ENCODE measurements around the gene CYB561D1.

Gene CYB561D1

GRCh38 chr1:109491372-109491771 lies 2.5 kb upstream of the CYB561D1 start:
- H3K36me3 ChIP-seq (ENCODE audit: control insufficient read depth, insufficient read depth, low read length, severe bottlenecking), result peaks cover 64% of the 10 kb centered on the region
- peaks cover 20% of the 10 kb centered on the region for H3K4me1 ChIP-seq (ENCODE audit: control insufficient read depth, insufficient read depth, low read length)
- no peak for DNase-seq (ENCODE audit: low read depth)
- H3K9ac ChIP-seq (ENCODE audit: low read length), result no peak overlapping the region
- H3K27me3 ChIP-seq (replicated peaks; ENCODE audit: control insufficient read depth, insufficient read depth, low read length), result no peaks in the 10 kb centered on the region
- H3K4me3 ChIP-seq (ENCODE audit: low read length), result no peak overlapping the region
- no peaks in the 10 kb centered on the region for H3K9me3 ChIP-seq (ENCODE audit: control insufficient read depth, low read length)

DNA sequence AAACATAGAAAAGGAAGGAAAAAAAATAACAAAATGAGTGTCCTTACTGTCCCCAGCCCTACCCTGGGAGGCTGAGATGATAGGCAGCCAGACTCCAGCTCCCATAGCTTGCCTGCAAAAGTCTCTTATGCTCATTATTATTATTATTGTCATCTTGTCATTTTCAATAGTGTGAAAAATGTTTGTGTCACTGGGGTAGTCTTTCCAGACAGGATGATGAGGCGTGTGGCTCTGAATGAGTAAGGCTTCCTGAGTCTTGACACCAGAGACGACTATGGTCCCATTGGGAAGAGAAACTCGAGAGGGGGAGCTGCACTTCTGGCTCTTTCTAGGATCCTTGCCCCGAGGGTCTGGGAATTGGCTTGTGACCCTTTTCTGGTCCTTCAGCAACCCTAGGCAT lies 1.1 kb upstream of the CYB561D1 start:
- H3K36me3 ChIP-seq (ENCODE audit: control insufficient read depth, insufficient read depth, low read length, severe bottlenecking), result peaks cover 66% of the 10 kb centered on the region
- H3K9ac ChIP-seq (ENCODE audit: low read length), result no peak overlapping the region
- no peaks in the 10 kb centered on the region for H3K27me3 ChIP-seq (replicated peaks; ENCODE audit: control insufficient read depth, insufficient read depth, low read length)
- peaks cover 20% of the 10 kb centered on the region for H3K4me1 ChIP-seq (ENCODE audit: control insufficient read depth, insufficient read depth, low read length)
- no peak for DNase-seq (ENCODE audit: low read depth)
- no peak overlapping the region for H3K4me3 ChIP-seq (ENCODE audit: low read length)
- H3K9me3 ChIP-seq (ENCODE audit: control insufficient read depth, low read length), result no peaks in the 10 kb centered on the region

- no peaks in the 10 kb centered on the region for H3K9me3 ChIP-seq (ENCODE audit: control insufficient read depth, low read length)
- H3K27me3 ChIP-seq (replicated peaks; ENCODE audit: control insufficient read depth, insufficient read depth, low read length), result no peaks in the 10 kb centered on the region
- peaks cover 20% of the 10 kb centered on the region for H3K4me1 ChIP-seq (ENCODE audit: control insufficient read depth, insufficient read depth, low read length)
- DNase-seq (ENCODE audit: low read depth), result no peak
- peak overlapping the region; percentile 96 for H3K4me3 ChIP-seq (ENCODE audit: low read length)
- H3K36me3 ChIP-seq (ENCODE audit: control insufficient read depth, insufficient read depth, low read length, severe bottlenecking), result peaks cover 64% of the 10 kb centered on the region
- H3K9ac ChIP-seq (ENCODE audit: low read length), result peak overlapping the region; percentile 86
Measured at GRCh38 chr1:109493227-109493626, 667 bp upstream of the CYB561D1 start.

DNA sequence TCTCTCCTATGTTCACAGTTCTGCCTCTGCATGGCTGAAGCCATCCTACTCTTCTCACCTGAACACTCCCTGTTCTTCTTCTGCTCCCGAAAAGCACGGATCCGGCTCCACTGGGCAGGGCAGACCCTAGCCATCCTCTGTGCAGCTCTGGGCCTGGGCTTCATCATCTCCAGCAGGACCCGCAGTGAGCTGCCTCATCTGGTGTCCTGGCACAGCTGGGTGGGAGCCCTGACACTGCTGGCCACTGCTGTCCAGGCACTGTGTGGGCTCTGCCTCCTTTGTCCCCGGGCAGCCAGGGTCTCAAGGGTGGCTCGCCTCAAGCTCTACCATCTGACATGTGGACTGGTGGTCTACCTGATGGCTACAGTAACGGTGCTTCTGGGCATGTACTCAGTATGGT lies 1.8 kb downstream of the CYB561D1 start:
- Histone ChIP-seq H3K9ac (ENCODE audit: low read length) (no peak overlapping the region), H3K4me1 (ENCODE audit: control insufficient read depth, insufficient read depth, low read length) (peaks cover 24% of the 10 kb centered on the region), H3K36me3 (ENCODE audit: control insufficient read depth, insufficient read depth, low read length, severe bottlenecking) (peaks cover 46% of the 10 kb centered on the region), H3K9me3 (ENCODE audit: control insufficient read depth, low read length) (no peaks in the 10 kb centered on the region), H3K4me3 (ENCODE audit: low read length) (no peak overlapping the region), H3K27me3 (replicated peaks; ENCODE audit: control insufficient read depth, insufficient read depth, low read length) (no peaks in the 10 kb centered on the region)
- DNase-seq (ENCODE audit: low read depth), result no peak

DNA sequence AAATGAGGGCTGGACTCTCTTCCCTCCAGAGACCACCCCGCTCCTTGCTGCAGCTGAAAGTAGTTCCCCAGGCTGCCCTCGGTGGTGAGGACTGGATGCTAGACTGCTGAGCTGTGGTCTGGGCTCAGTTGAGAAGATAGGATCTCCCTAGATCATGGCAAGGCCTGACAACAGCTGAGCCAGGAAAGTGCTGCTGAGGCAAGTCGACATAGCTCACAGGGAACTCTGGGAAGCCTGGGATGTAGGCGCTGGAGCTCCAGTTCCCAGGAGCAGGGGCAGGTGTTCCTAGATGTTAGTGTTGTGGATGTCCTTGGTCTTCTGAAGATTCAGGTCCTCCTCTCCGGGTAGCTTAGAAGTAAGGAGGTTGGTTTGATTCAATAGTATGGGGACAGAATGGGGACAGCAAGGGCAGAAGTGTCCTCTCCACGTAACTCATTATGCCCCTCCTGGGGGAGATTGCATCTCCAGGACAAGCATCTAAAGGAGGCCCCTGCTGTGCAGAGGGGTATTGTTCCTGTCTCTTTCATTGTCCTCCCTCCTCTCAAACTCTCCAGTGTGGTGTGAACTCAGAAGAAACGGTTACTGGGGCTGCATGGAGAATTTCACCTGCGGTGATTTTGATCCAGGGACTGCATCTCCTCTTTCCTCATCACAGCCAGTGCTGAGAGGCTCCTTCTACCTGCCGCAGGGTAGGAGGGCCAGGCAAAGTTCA lies 3.7 kb downstream of the CYB561D1 start:
- Histone ChIP-seq H3K4me3 (ENCODE audit: low read length) (no peak overlapping the region), H3K27me3 (replicated peaks; ENCODE audit: control insufficient read depth, insufficient read depth, low read length) (no peaks in the 10 kb centered on the region), H3K9me3 (ENCODE audit: control insufficient read depth, low read length) (no peaks in the 10 kb centered on the region), H3K9ac (ENCODE audit: low read length) (peak overlapping the region; percentile 21), H3K36me3 (ENCODE audit: control insufficient read depth, insufficient read depth, low read length, severe bottlenecking) (peaks cover 32% of the 10 kb centered on the region), H3K4me1 (ENCODE audit: control insufficient read depth, insufficient read depth, low read length) (peaks cover 24% of the 10 kb centered on the region)
- no peak for DNase-seq (ENCODE audit: low read depth)

DNA sequence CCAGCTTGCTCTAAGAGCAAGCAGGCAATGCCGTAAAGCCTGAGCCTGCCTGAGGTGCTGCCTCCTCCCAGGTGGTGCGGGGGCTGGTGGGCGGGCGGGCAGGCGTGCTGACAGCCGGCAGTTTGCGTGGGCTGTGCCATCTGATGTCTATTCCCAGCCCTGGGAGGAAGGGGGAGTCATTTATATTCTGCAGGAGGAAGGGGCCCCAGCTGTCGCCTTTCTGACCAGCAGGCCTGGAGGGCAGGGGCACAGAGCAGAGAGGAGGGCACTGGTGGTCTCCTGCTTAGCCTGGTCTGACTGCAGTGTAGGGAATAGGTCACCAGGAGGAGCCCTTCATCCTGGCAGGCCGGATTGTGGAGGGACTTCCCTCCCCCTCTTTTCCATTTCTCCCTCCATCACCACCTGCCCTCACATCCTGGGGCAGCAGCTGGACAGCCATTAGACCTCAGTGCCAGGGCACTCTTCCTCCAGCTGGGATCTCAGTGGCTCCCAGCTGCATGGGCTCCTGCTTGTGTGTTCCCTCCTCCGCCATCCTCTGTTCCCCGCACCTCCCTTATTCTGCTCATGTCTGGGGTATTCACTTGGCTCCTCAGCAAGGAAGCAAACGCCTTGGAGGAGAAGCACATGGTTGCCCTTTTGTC lies 4.4 kb downstream of the CYB561D1 start:
- H3K9me3 ChIP-seq (ENCODE audit: control insufficient read depth, low read length), result no peaks in the 10 kb centered on the region
- peak; percentile 48 for DNase-seq (ENCODE audit: low read depth)
- peaks cover 32% of the 10 kb centered on the region for H3K36me3 ChIP-seq (ENCODE audit: control insufficient read depth, insufficient read depth, low read length, severe bottlenecking)
- H3K4me3 ChIP-seq (ENCODE audit: low read length), result no peak overlapping the region
- H3K9ac ChIP-seq (ENCODE audit: low read length), result no peak overlapping the region
- H3K4me1 ChIP-seq (ENCODE audit: control insufficient read depth, insufficient read depth, low read length), result peaks cover 19% of the 10 kb centered on the region
- H3K27me3 ChIP-seq (replicated peaks; ENCODE audit: control insufficient read depth, insufficient read depth, low read length), result no peaks in the 10 kb centered on the region

GRCh38 chr1:109499081-109499480 lies 5.2 kb downstream of the CYB561D1 start:
- DNase-seq (ENCODE audit: low read depth), result no peak
- no peaks in the 10 kb centered on the region for H3K27me3 ChIP-seq (replicated peaks; ENCODE audit: control insufficient read depth, insufficient read depth, low read length)
- no peaks in the 10 kb centered on the region for H3K9me3 ChIP-seq (ENCODE audit: control insufficient read depth, low read length)
- H3K4me3 ChIP-seq (ENCODE audit: low read length), result no peak overlapping the region
- H3K36me3 ChIP-seq (ENCODE audit: control insufficient read depth, insufficient read depth, low read length, severe bottlenecking), result peaks cover 32% of the 10 kb centered on the region
- peak overlapping the region; percentile 29 for H3K9ac ChIP-seq (ENCODE audit: low read length)
- H3K4me1 ChIP-seq (ENCODE audit: control insufficient read depth, insufficient read depth, low read length), result peaks cover 14% of the 10 kb centered on the region

DNA sequence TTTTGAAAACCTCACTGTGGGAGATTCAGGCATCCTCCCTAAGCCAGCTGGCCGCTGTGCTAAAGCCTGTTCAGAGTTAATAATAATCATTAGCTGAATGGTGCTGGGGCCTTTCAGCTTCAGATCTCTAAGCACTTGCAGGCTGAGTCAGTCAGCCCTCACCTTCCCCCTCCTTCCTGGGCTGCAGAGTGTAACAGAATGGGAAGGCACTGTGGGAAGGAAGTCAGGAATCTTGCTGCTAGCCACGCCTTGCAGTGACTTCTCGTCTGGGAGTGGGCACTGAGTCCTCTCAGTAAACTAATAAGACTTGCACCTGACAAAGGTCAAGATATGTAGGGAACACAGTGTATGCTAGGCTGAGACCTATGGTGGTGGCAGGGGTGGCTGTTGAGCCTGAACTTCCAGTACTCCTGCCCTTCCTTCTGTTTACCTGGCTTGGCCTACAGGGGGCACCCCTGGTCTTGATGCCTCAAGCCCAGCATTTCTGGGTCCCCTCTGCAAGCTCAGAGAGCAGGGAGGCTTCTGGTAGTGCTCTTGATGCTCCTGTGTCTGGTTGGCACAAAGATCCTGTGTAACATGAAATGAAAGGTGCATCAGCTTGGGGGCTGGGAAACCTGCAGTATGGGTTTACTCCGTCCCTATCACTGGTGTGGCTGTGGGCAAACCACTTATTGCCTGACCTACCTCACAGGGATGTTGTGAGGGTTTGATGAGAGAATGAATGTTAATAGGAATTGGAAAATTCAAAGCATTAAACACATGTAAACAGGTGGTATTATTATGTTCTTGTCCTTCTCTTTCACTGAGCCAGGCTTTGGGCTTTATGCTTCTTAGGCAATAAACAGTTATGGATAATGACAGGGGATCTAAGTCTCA lies 6.0 kb downstream of the CYB561D1 start:
- Histone ChIP-seq H3K27me3 (replicated peaks; ENCODE audit: control insufficient read depth, insufficient read depth, low read length) (no peaks in the 10 kb centered on the region), H3K9ac (ENCODE audit: low read length) (no peak overlapping the region), H3K36me3 (ENCODE audit: control insufficient read depth, insufficient read depth, low read length, severe bottlenecking) (peaks cover 32% of the 10 kb centered on the region), H3K4me1 (ENCODE audit: control insufficient read depth, insufficient read depth, low read length) (peaks cover 8% of the 10 kb centered on the region), H3K9me3 (ENCODE audit: control insufficient read depth, low read length) (no peaks in the 10 kb centered on the region), H3K4me3 (ENCODE audit: low read length) (no peak overlapping the region)
- DNase-seq (ENCODE audit: low read depth), result no peak

GRCh38 chr1:109500941-109501381 lies 7.1 kb downstream of the CYB561D1 start:
- DNase-seq (ENCODE audit: low read depth), result peak; percentile 89
- peaks cover 26% of the 10 kb centered on the region for H3K36me3 ChIP-seq (ENCODE audit: control insufficient read depth, insufficient read depth, low read length, severe bottlenecking)
- H3K4me1 ChIP-seq (ENCODE audit: control insufficient read depth, insufficient read depth, low read length), result peaks cover 4% of the 10 kb centered on the region
- H3K4me3 ChIP-seq (ENCODE audit: low read length), result no peak overlapping the region
- no peaks in the 10 kb centered on the region for H3K27me3 ChIP-seq (replicated peaks; ENCODE audit: control insufficient read depth, insufficient read depth, low read length)
- H3K9me3 ChIP-seq (ENCODE audit: control insufficient read depth, low read length), result no peaks in the 10 kb centered on the region
- no peak overlapping the region for H3K9ac ChIP-seq (ENCODE audit: low read length)

- no peak overlapping the region for H3K4me3 ChIP-seq (ENCODE audit: low read length)
- H3K9me3 ChIP-seq (ENCODE audit: control insufficient read depth, low read length), result no peaks in the 10 kb centered on the region
- no peaks in the 10 kb centered on the region for H3K27me3 ChIP-seq (replicated peaks; ENCODE audit: control insufficient read depth, insufficient read depth, low read length)
- H3K36me3 ChIP-seq (ENCODE audit: control insufficient read depth, insufficient read depth, low read length, severe bottlenecking), result peaks cover 18% of the 10 kb centered on the region
- no peak for DNase-seq (ENCODE audit: low read depth)
- no peak overlapping the region for H3K9ac ChIP-seq (ENCODE audit: low read length)
- H3K4me1 ChIP-seq (ENCODE audit: control insufficient read depth, insufficient read depth, low read length), result peaks cover 4% of the 10 kb centered on the region
Measured at GRCh38 chr1:109501644-109502363, 7.9 kb downstream of the CYB561D1 start.

All from adipocyte (in vitro differentiated cells).